Skeletal muscle tissue (tissue), 2 donors: ENCODE results near the gene CAV1. TPM values are rescaled to one million over a fixed set of nuclear protein-coding genes. Genes with fewer than 3 reads are reported as not detected.

ENCODE experiments used
- small RNA-seq: library from RNA; depleted of rRNA; stranded (forward); fragments of <200 nt; gene quantifications from one replicate; pipeline ENCODE3, GENCODE V24; 2014
- total RNA-seq: library from RNA; depleted of rRNA; stranded (reverse); fragments of >200 nt; gene quantifications from one replicate; pipeline ENCODE4 v1.2.3, GENCODE V29; 2014

The CAV1 gene
- total RNA-seq, 1 donor from 2014 or later = 175 TPM

Small RNAs within 50 kb of the gene (small RNA-seq; reads per million reads assigned to genes)
- gene AC006159.2 = not detected

Other genes with a start within 250 kb of the CAV1 start
- gene CAV2, start 25.3 kb upstream of the CAV1 start, total RNA-seq = 35.0 TPM
- gene MET, start 147.2 kb downstream of the CAV1 start, total RNA-seq = 26.1 TPM